H1 (cell line): ENCODE measurements around the gene SH3D19. TPM values are rescaled to one million over a fixed set of nuclear protein-coding genes. Genes with fewer than 3 reads are reported as not detected.
"Not testable (repeated sequence)": the region's sequence is repeated elsewhere in the genome, so short reads cannot be mapped to it uniquely, and the experiment has no call there.

Experiments
- CTCF ChIA-PET: fragments of 300-600 bp; sonication (Branson Sonifier 250); formaldehyde crosslinking; loops from one replicate; lab custom pipeline; 2021; ENCODE audit not compliant: partially characterized antibody; lab: Charles Lee
- POLR2A ChIA-PET: fragments of 300-600 bp; sonication (Branson Sonifier 250); formaldehyde crosslinking; loops from one replicate; lab custom pipeline; 2021; ENCODE audit warnings: inconsistent platforms; ENCODE audit not compliant: partially characterized antibody; lab: Charles Lee
- DNase-seq, 2 experiments: peaks; one replicate each; pipeline versions ENCODE4 v3.0.0 to v3.0.0-alpha.2; 2010 to 2022; ENCODE audit warnings: low spot score in 2 of 2, low read depth in 1 of 2, mixed read lengths in 1 of 2
- FAIRE-seq: peaks from 2 replicates; lab custom pipeline; 2011; peaks lifted over from hg19 to GRCh38; lab: Jason Lieb, UNC
- H2AFZ ChIP-seq: 2 replicates; pipeline ENCODE4 v1.8.1; 2012; ENCODE audit warnings: low read length, inconsistent platforms
- H2AK5ac ChIP-seq: 2 replicates; pipeline ENCODE4 v1.6.1; 2013; ENCODE audit warnings: low read depth, low read length
- H2BK120ac ChIP-seq: replicated peaks from 2 replicates; pipeline ENCODE3; 2013; ENCODE audit warnings: low read depth, low read length, inconsistent platforms
- H2BK12ac ChIP-seq: 2 replicates; pipeline ENCODE4 v1.6.1; 2013; ENCODE audit warnings: low read depth, low read length
- H2BK15ac ChIP-seq: 2 replicates; pipeline ENCODE4 v1.6.1; 2013; ENCODE audit warnings: low read length
- H2BK20ac ChIP-seq: 2 replicates; pipeline ENCODE4 v1.6.1; 2013; ENCODE audit warnings: low read length
- H2BK5ac ChIP-seq: 2 replicates; pipeline ENCODE4 v1.6.1; 2013; ENCODE audit warnings: low read depth, low read length
- H3K14ac ChIP-seq: 2 replicates; pipeline ENCODE4 v1.6.1; 2013; ENCODE audit warnings: inconsistent platforms; ENCODE audit not compliant: insufficient read length
- H3K18ac ChIP-seq: 2 replicates; pipeline ENCODE4 v1.6.1; 2013; ENCODE audit warnings: low read length; ENCODE audit errors: extremely low read depth
- H3K23ac ChIP-seq: 2 replicates; pipeline ENCODE4 v1.6.1; 2013; ENCODE audit warnings: inconsistent platforms; ENCODE audit not compliant: insufficient read length
- H3K23me2 ChIP-seq: 2 replicates; pipeline ENCODE4 v1.6.1; 2013; ENCODE audit warnings: low read depth, low read length
- H3K27ac ChIP-seq: 2 replicates; pipeline ENCODE4 v1.6.1; 2011; ENCODE audit warnings: low read depth, low read length, inconsistent platforms
- H3K27me3 ChIP-seq, 4 experiments: replicated peaks in 1 of 4; 1 replicate in 1 of 4; 2 replicates in 3 of 4; pipeline versions ENCODE4 v1.6.1 to v1.8.1; 2011 to 2013; ENCODE audit warnings: low read length in 3 of 4, mild to moderate bottlenecking in 3 of 4, inconsistent platforms in 2 of 4, mixed read lengths in 2 of 4, moderate library complexity in 1 of 4; ENCODE audit not compliant: control insufficient read depth in 3 of 4, insufficient read depth in 3 of 4; ENCODE audit errors: extremely low read depth in 1 of 4
- H3K36me3 ChIP-seq, 4 experiments: 2 replicates each; pipeline versions ENCODE4 v1.6.1 to v1.8.1; 2011 to 2013; ENCODE audit warnings: mild to moderate bottlenecking in 4 of 4, low read length in 3 of 4, moderate library complexity in 2 of 4, control low read depth in 1 of 4, inconsistent platforms in 1 of 4; ENCODE audit not compliant: insufficient read depth in 4 of 4, control insufficient read depth in 2 of 4
- H3K4ac ChIP-seq: replicated peaks from 2 replicates; pipeline ENCODE3; 2013; ENCODE audit warnings: low read length, low read depth, mixed read lengths, inconsistent platforms; ENCODE audit not compliant: insufficient read length
- H3K4me1 ChIP-seq, 4 experiments: replicated peaks in 1 of 4; 1 replicate in 1 of 4; 2 replicates in 3 of 4; pipeline versions ENCODE4 v1.6.1 to v1.8.1; 2011 to 2013; ENCODE audit warnings: low read length in 3 of 4, inconsistent platforms in 2 of 4, mixed read lengths in 1 of 4; ENCODE audit not compliant: insufficient read depth in 4 of 4, control insufficient read depth in 3 of 4
- H3K4me2 ChIP-seq, 2 experiments: 2 replicates each; pipeline versions ENCODE4 v1.6.1 to v1.8.1; 2011 to 2013; ENCODE audit warnings: low read depth in 2 of 2, low read length in 2 of 2, control low read depth in 1 of 2, inconsistent platforms in 1 of 2, mild to moderate bottlenecking in 1 of 2; ENCODE audit not compliant: insufficient read depth in 1 of 2
- H3K4me3 ChIP-seq, 4 experiments: fragments of 200-600, 300-600 bp in 1 of 4; sonication (generic), shearing (Covaris generic), sonication (Bioruptor Twin) in 1 of 4; 2 replicates each; pipeline versions ENCODE4 v1.5.1 to v1.8.1; 2011 to 2016; ENCODE audit warnings: low read length in 4 of 4, low read depth in 3 of 4, control low read depth in 2 of 4, inconsistent platforms in 2 of 4, mild to moderate bottlenecking in 2 of 4, mixed read lengths in 1 of 4, moderate library complexity in 1 of 4; ENCODE audit not compliant: insufficient read depth in 2 of 4; ENCODE audit errors: extremely low read depth in 1 of 4
- H3K56ac ChIP-seq: replicated peaks from 2 replicates; pipeline ENCODE3; 2013; ENCODE audit warnings: low read depth, mild to moderate bottlenecking, mixed read lengths, low read length, inconsistent platforms; ENCODE audit not compliant: insufficient read length
- H3K79me1 ChIP-seq: 2 replicates; pipeline ENCODE4 v1.6.1; 2013; ENCODE audit warnings: low read depth, low read length, control low read depth
- H3K79me2 ChIP-seq, 2 experiments: 2 replicates each; pipeline versions ENCODE4 v1.6.1 to v1.8.1; 2012 to 2013; ENCODE audit warnings: low read length in 2 of 2, mild to moderate bottlenecking in 2 of 2, inconsistent platforms in 1 of 2; ENCODE audit not compliant: insufficient read depth in 2 of 2, control insufficient read depth in 1 of 2
- H3K9ac ChIP-seq, 4 experiments: replicated peaks in 1 of 4; 1 replicate in 1 of 4; 2 replicates in 3 of 4; pipeline versions ENCODE4 v1.6.1 to v1.8.1; 2011 to 2013; ENCODE audit warnings: low read depth in 3 of 4, low read length in 3 of 4, control low read depth in 2 of 4, mild to moderate bottlenecking in 2 of 4, moderate library complexity in 2 of 4, inconsistent platforms in 1 of 4; ENCODE audit errors: extremely low read depth in 1 of 4
- H3K9me3 ChIP-seq, 2 experiments: 2 replicates each; pipeline versions ENCODE4 v1.6.1 to v1.8.1; 2012 to 2013; ENCODE audit warnings: mild to moderate bottlenecking in 2 of 2, moderate library complexity in 2 of 2, control low read depth in 1 of 2, inconsistent platforms in 1 of 2, low read depth in 1 of 2, low read length in 1 of 2, mixed read lengths in 1 of 2; ENCODE audit not compliant: insufficient read depth in 2 of 2
- H4K20me1 ChIP-seq, 2 experiments: replicated peaks in 1 of 2; 2 replicates each; pipeline versions ENCODE3 to v1.8.1; 2011 to 2013; ENCODE audit warnings: inconsistent platforms in 2 of 2, low read length in 2 of 2, mild to moderate bottlenecking in 1 of 2; ENCODE audit not compliant: insufficient read depth in 2 of 2, control insufficient read depth in 1 of 2
- H4K5ac ChIP-seq: 2 replicates; pipeline ENCODE4 v1.6.1; 2013; ENCODE audit warnings: low read length, low read depth, mixed read lengths, inconsistent platforms; ENCODE audit not compliant: insufficient read length
- H4K8ac ChIP-seq: 2 replicates; pipeline ENCODE4 v1.8.0; 2013; ENCODE audit warnings: mild to moderate bottlenecking, moderate library complexity, low read length, inconsistent platforms; ENCODE audit not compliant: insufficient read depth; ENCODE audit errors: extremely low read depth
- H4K91ac ChIP-seq: replicated peaks from 2 replicates; pipeline ENCODE3; 2013; ENCODE audit warnings: low read length, mixed read lengths, inconsistent platforms; ENCODE audit not compliant: insufficient read length
- WGBS, 2 experiments: shearing (Covaris generic) in 1 of 2; methylation state at CpG; one replicate each; pipeline versions ENCODE4 v1.1.6 to v1.1.7; 2013 to 2015; ENCODE audit warnings: low lambda C conversion rate in 2 of 2, mixed read lengths in 2 of 2, inconsistent platforms in 1 of 2, low coverage in 1 of 2, missing lambda C conversion rate in 1 of 2; ENCODE audit not compliant: insufficient replicate concordance in 2 of 2, insufficient coverage in 1 of 2, insufficient read length in 1 of 2; ENCODE audit errors: extremely low coverage in 1 of 2, missing lambda C conversion rate in 1 of 2; 5-methylcytosine and 5-hydroxymethylcytosine counted together
- polyA plus RNA-seq, 7 experiments: library from polyadenylated mRNA; depleted of rRNA in 3 of 7; stranded (reverse) in 5 of 7; unstranded in 2 of 7; fragments of >200 nt in 5 of 7; fragments of 200-250 nt in 2 of 7; gene quantifications; 1 replicate in 5 of 7; 2 replicates in 1 of 7; 4 replicates in 1 of 7; pipeline versions ENCODE4 v1.2.1 to v1.2.3, GENCODE V29; 2011 to 2013; ENCODE audit warnings: missing spikeins in 2 of 7, mixed read lengths in 2 of 7
- total RNA-seq: library from RNA; stranded (reverse); fragmentation: NEBNext Ultra II Directional; extraction: Animal tissue kit (Norgen Biotek cat#: 25700); gene quantifications from 2 replicates; pipeline ENCODE4 v1.2.1, GENCODE V29; 2021

SH3D19 gene
- total and polyA plus RNA-seq, 2 of the 8 experiments (the other 6 are each of a cell fraction or from before 2014, with no cell fraction given), result 11.7 to 51.3 TPM

DNA sequence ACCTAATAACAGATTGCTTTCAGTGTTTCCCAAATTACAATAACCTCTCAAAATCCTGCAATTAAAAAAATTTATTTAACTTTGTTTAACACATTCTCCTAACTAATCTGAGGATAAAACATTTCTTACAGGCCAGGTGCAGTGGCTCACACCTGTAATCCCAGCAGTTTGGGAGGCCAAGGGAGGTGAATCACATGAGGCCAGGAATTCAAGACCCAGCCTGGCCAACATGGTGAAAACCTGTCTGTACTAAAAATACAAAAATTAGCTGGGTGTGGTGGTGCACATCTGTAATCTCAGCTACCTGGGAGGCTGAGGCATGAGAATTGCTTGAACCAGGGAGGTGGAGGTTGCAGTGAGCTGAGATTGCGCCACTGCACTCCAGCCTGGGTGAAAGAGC lies 90.0 kb downstream of the SH3D19 start:
- H2AFZ ChIP-seq, H3K4me1 ChIP-seq, H4K91ac ChIP-seq, H4K5ac ChIP-seq, H2BK20ac ChIP-seq, H3K18ac ChIP-seq, H3K23ac ChIP-seq, H2BK15ac ChIP-seq, H3K9ac ChIP-seq, H3K56ac ChIP-seq, H3K23me2 ChIP-seq, H3K79me1 ChIP-seq, H2AK5ac ChIP-seq, H4K8ac ChIP-seq, H3K4ac ChIP-seq, H3K14ac ChIP-seq, H4K20me1 ChIP-seq, H2BK12ac ChIP-seq, H2BK5ac ChIP-seq, H3K9me3 ChIP-seq, DNase-seq, H2BK120ac ChIP-seq, H3K27me3 ChIP-seq, H3K27ac ChIP-seq, H3K4me2 ChIP-seq, H3K36me3 ChIP-seq, FAIRE-seq, H3K4me3 ChIP-seq: not testable (repeated sequence)
- H3K79me2 ChIP-seq, result peaks cover 0 to 23% of the 10 kb centered on the region in 2 experiments; a peak in 2 of 4 replicates
- WGBS, 2 experiments, result 78% methylated on average over 1 of the region's 1 CpG; no CpG with 5 or more reads in 1 of the 2 experiments
- POLR2A ChIA-PET, result interaction anchor here (1.0 kb wide), 1 partner anchor 13 kb away, joined by 3 read pairs; no protein-coding TSS in a partner anchor
- CTCF ChIA-PET, result interaction anchor here (1.9 kb wide), 1 partner anchor 11 kb away, joined by 7 read pairs; no protein-coding TSS in a partner anchor
